SKM-1 treated with dmso at 0.1 percent for 144 hours (cell line): ENCODE measurements around the gene PLEKHA6.

Source experiments
- DNase-seq: peaks from one replicate; lab custom pipeline; 2025; ENCODE audit not compliant: unreplicated experiment; lab: John Stamatoyannopoulos, UW

The PLEKHA6 gene

GRCh38 chr1:204355913-204356312 is 3.8 kb downstream of the PLEKHA6 start:
- DNase-seq: no peak

- DNase-seq: no peak
Observed at GRCh38 chr1:204354579-204354978, 5.2 kb downstream of the PLEKHA6 start.

GRCh38 chr1:204353213-204353910 is 6.4 kb downstream of the PLEKHA6 start:
- no peak for DNase-seq

- DNase-seq: no peak
Observed at GRCh38 chr1:204350857-204351573, 8.7 kb downstream of the PLEKHA6 start.

- DNase-seq: no peak
Observed at GRCh38 chr1:204350312-204350711, 9.4 kb downstream of the PLEKHA6 start.

GRCh38 chr1:204349602-204350001 is 10.1 kb downstream of the PLEKHA6 start:
- DNase-seq: no peak

- no peak for DNase-seq
Observed at GRCh38 chr1:204348722-204349121, 11.0 kb downstream of the PLEKHA6 start.

GRCh38 chr1:204348242-204348641 is 11.5 kb downstream of the PLEKHA6 start:
- DNase-seq: no peak

GRCh38 chr1:204345941-204346645 is 13.6 kb downstream of the PLEKHA6 start:
- no peak for DNase-seq

GRCh38 chr1:204345438-204345841 is 14.3 kb downstream of the PLEKHA6 start:
- DNase-seq: no peak

GRCh38 chr1:204344665-204345355 is 14.9 kb downstream of the PLEKHA6 start:
- DNase-seq: no peak

- no peak for DNase-seq
Observed at GRCh38 chr1:204343802-204344201, 15.9 kb downstream of the PLEKHA6 start.

- DNase-seq: no peak
Observed at GRCh38 chr1:204343247-204343646, 16.5 kb downstream of the PLEKHA6 start.

- no peak for DNase-seq
Observed at GRCh38 chr1:204342310-204342709, 17.4 kb downstream of the PLEKHA6 start.

- no peak for DNase-seq
Observed at GRCh38 chr1:204341380-204341779, 18.3 kb downstream of the PLEKHA6 start.

- no peak for DNase-seq
Observed at GRCh38 chr1:204340081-204340889, 19.4 kb downstream of the PLEKHA6 start.

- DNase-seq: no peak
Observed at GRCh38 chr1:204339541-204339940, 20.2 kb downstream of the PLEKHA6 start.

- no peak for DNase-seq
Observed at GRCh38 chr1:204338997-204339396, 20.7 kb downstream of the PLEKHA6 start.

- no peak for DNase-seq
Observed at GRCh38 chr1:204338360-204338759, 21.4 kb downstream of the PLEKHA6 start.

GRCh38 chr1:204337583-204337982 is 22.1 kb downstream of the PLEKHA6 start:
- no peak for DNase-seq

- DNase-seq: no peak
Observed at GRCh38 chr1:204337036-204337429, 22.7 kb downstream of the PLEKHA6 start.
